K562 (cell line): ENCODE results near the gene LLGL2. TPM values are rescaled to one million over a fixed set of nuclear protein-coding genes. Genes with fewer than 3 reads are reported as not detected.

ENCODE experiments used
- ATAC-seq: fragments of 200-7000 bp; cut with Tn5 transposase; 3 replicates; pipeline ENCODE4 v1.9.1; 2020; ENCODE audit warnings: moderate library complexity
- BruUV-seq: library from RNA; stranded (reverse); fragments of 400-500 nt; replicated peaks from 2 replicates; lab custom pipeline; 2021; lab: Mats Ljungman, UMichigan
- CTCF ChIA-PET: fragments of 300-600 bp; formaldehyde crosslinking; extraction: SDS; loops from one replicate; lab custom pipeline; 2021; ENCODE audit warnings: low intra/inter-chr PET ratio; lab: Yijun Ruan, JAX
- POLR2A ChIA-PET: fragments of 300-600, 350-650 bp; sonication (Branson Sonifier 250); formaldehyde crosslinking; extraction: SDS; loops from one replicate; lab custom pipeline; 2021; ENCODE audit warnings: antibody characterized with exemption, inconsistent platforms; lab: Yijun Ruan, JAX
- DNase-seq, 4 experiments: peaks; one replicate each; pipeline versions ENCODE4 v3.0.0 to v3.0.0-alpha.2; 2011 to 2018; ENCODE audit warnings: low spot score in 3 of 4, mixed read lengths in 3 of 4; ENCODE audit errors: extremely low read depth in 1 of 4
- FAIRE-seq: peaks from 2 replicates; lab custom pipeline; 2011; peaks lifted over from hg19 to GRCh38; lab: Jason Lieb, UNC
- H2AFZ ChIP-seq: 2 replicates; pipeline ENCODE4 v1.6.0; 2011; ENCODE audit warnings: low read depth, low read length, control low read depth, inconsistent platforms
- H3K27ac ChIP-seq: fragments of 200-600 bp; 3 replicates; pipeline ENCODE4 v1.8.0; 2011; ENCODE audit warnings: low read depth, mild to moderate bottlenecking, control low read depth, inconsistent platforms, low read length, moderate library complexity, mixed read lengths; ENCODE audit errors: extremely low read depth
- H3K27me3 ChIP-seq, 2 experiments: fragments of 300-600 bp in 1 of 2; 2 replicates in 1 of 2; 3 replicates in 1 of 2; pipeline versions ENCODE4 v1.6.0 to v1.8.0; 2011; ENCODE audit warnings: inconsistent platforms in 2 of 2, low read length in 2 of 2, mild to moderate bottlenecking in 1 of 2, mixed read lengths in 1 of 2, moderate library complexity in 1 of 2; ENCODE audit not compliant: control insufficient read depth in 2 of 2, insufficient read depth in 2 of 2
- H3K36me3 ChIP-seq: fragments of 300-600 bp; 3 replicates; pipeline ENCODE4 v1.8.0; 2011; ENCODE audit warnings: mild to moderate bottlenecking, low read length, inconsistent platforms; ENCODE audit not compliant: control insufficient read depth, insufficient read depth
- H3K4me1 ChIP-seq, 2 experiments: fragments of 200-600 bp in 1 of 2; replicated peaks in 1 of 2; 2 replicates in 1 of 2; 3 replicates in 1 of 2; pipeline versions ENCODE4 v1.5.1 to v1.8.0; 2011; ENCODE audit warnings: inconsistent platforms in 2 of 2, low read length in 2 of 2, mild to moderate bottlenecking in 1 of 2, mixed read lengths in 1 of 2, moderate library complexity in 1 of 2; ENCODE audit not compliant: control insufficient read depth in 2 of 2, insufficient read depth in 2 of 2
- H3K4me2 ChIP-seq: 2 replicates; pipeline ENCODE4 v1.6.1; 2011; ENCODE audit warnings: low read length, control low read depth, inconsistent platforms, mixed read lengths; ENCODE audit not compliant: insufficient read depth
- H3K4me3 ChIP-seq: fragments of 200-600 bp; sonication (generic), shearing (Covaris generic); 2 replicates; pipeline ENCODE4 v1.5.1; 2016; ENCODE audit warnings: control low read depth, inconsistent platforms
- H3K79me2 ChIP-seq: fragments of 200-600 bp; 3 replicates; pipeline ENCODE4 v1.8.0; 2011; ENCODE audit warnings: low read length, inconsistent platforms; ENCODE audit not compliant: control insufficient read depth, insufficient read depth
- H3K9ac ChIP-seq, 2 experiments: 2 replicates each; pipeline versions ENCODE4 v1.6.0 to v1.6.1; 2011; ENCODE audit warnings: low read depth in 2 of 2, low read length in 2 of 2, control low read depth in 1 of 2, inconsistent platforms in 1 of 2, mild to moderate bottlenecking in 1 of 2, mixed read lengths in 1 of 2; ENCODE audit not compliant: insufficient read depth in 1 of 2
- H3K9me1 ChIP-seq: one replicate; pipeline ENCODE4 v1.6.0; 2011; ENCODE audit warnings: inconsistent platforms, mild to moderate bottlenecking, low read length, moderate library complexity; ENCODE audit not compliant: control insufficient read depth, insufficient read depth
- H3K9me3 ChIP-seq: replicated peaks from 2 replicates; pipeline ENCODE4 v1.5.1; 2011; ENCODE audit warnings: low read depth, low read length, inconsistent platforms; ENCODE audit not compliant: control insufficient read depth, insufficient read depth
- H4K20me1 ChIP-seq: replicated peaks from 2 replicates; pipeline ENCODE4 v1.6.1; 2011; ENCODE audit warnings: low read length, inconsistent platforms, mixed read lengths; ENCODE audit not compliant: control insufficient read depth, insufficient read depth
- BRF2 ChIP-seq: IDR thresholded peaks from 3 replicates; pipeline ENCODE4 v1.6.1; 2011; ENCODE audit warnings: borderline replicate concordance, mild to moderate bottlenecking; ENCODE audit not compliant: insufficient read length, insufficient read depth
- CC2D1A ChIP-seq: fragments of 450-650 bp; IDR thresholded peaks from 2 replicates; pipeline ENCODE4 v1.6.1; 2017; ENCODE audit warnings: mild to moderate bottlenecking
- ELK1 ChIP-seq: sonication (generic); formaldehyde crosslinking; IDR thresholded peaks from 2 replicates; pipeline ENCODE4 v1.8.1; 2022; ENCODE audit warnings: missing genetic modification reagents
- HNRNPK ChIP-seq: fragments of 200-400 bp; formaldehyde crosslinking; IDR thresholded peaks from one replicate; pipeline ENCODE4 v1.6.1; 2018; ENCODE audit warnings: mild to moderate bottlenecking, low read depth, low read length; ENCODE audit not compliant: poor library complexity, severe bottlenecking
- HOXB6 ChIP-seq: fragments of 250-450 bp; sonication (Bioruptor Pico); IDR thresholded peaks from 2 replicates; pipeline ENCODE4 v1.5.1; 2022; ENCODE audit warnings: mild to moderate bottlenecking, borderline replicate concordance
- MAFG ChIP-seq: fragments of 450-650 bp; conservative IDR thresholded peaks from 2 replicates; pipeline ENCODE4 v1.6.1; 2016; ENCODE audit warnings: missing genetic modification characterization, missing compliant biosample characterization
- RERE ChIP-seq: sonication (generic); formaldehyde crosslinking; IDR thresholded peaks from 2 replicates; pipeline ENCODE4 v1.8.0; 2023; ENCODE audit warnings: missing genetic modification reagents, mild to moderate bottlenecking, borderline replicate concordance
- SMAD3 ChIP-seq: fragments of 450-650 bp; formaldehyde crosslinking; conservative IDR thresholded peaks from 2 replicates; pipeline ENCODE4 v1.4.0; 2020; ENCODE audit warnings: mild to moderate bottlenecking
- SP1 ChIP-seq: sonication (generic); formaldehyde crosslinking; IDR thresholded peaks from 2 replicates; pipeline ENCODE4 v1.8.1; 2022; ENCODE audit warnings: mild to moderate bottlenecking, missing genetic modification reagents
- STAT5B ChIP-seq: fragments of 250-450 bp; sonication (Bioruptor Pico); IDR thresholded peaks from 2 replicates; pipeline ENCODE4 v1.8.0; 2021; ENCODE audit warnings: mild to moderate bottlenecking, inconsistent platforms
- ZBTB5 ChIP-seq: fragments of 450-650 bp; IDR thresholded peaks from 2 replicates; pipeline ENCODE4 v1.6.1; 2017; ENCODE audit warnings: antibody characterized with exemption
- ZNF445 ChIP-seq: fragments of 250-450 bp; sonication (Bioruptor Pico); IDR thresholded peaks from 2 replicates; pipeline ENCODE4 v1.4.0; 2020; ENCODE audit warnings: low read depth, mild to moderate bottlenecking, moderate library complexity
- ZNF583 ChIP-seq: fragments of 250-450 bp; sonication (Bioruptor Pico); IDR thresholded peaks from 2 replicates; pipeline ENCODE4 v1.4.0; 2020
- WGBS: fragments of 100-300 bp; shearing (Covaris generic); methylation state at CpG from one replicate; pipeline ENCODE4 v1.1.6; 2016; ENCODE audit warnings: low coverage, mixed read lengths; ENCODE audit not compliant: insufficient coverage; ENCODE audit errors: missing lambda C conversion rate; 5-methylcytosine and 5-hydroxymethylcytosine counted together
- in situ Hi-C: fragments of 300-500 bp; cut with MboI; formaldehyde crosslinking; loops from 4 replicates; pipeline ENCODE4 v1.15.0; 2018; ENCODE audit warnings: inconsistent platforms, mixed read lengths
- intact Hi-C: fragments of 100-400 bp; cut with micrococcal nuclease; formaldehyde crosslinking; loops from 2 replicates; pipeline ENCODE4 v1.14.2; 2022
- polyA plus RNA-seq, 8 experiments: library from polyadenylated mRNA; depleted of rRNA in 4 of 8; stranded (reverse) in 5 of 8; unstranded in 3 of 8; fragments of >200 nt; fragmentation: Nextera tagmentation in 2 of 8; fragmentation: Illumina TruSeq in 1 of 8; extraction: Ambion mirVana in 2 of 8; extraction: Trizol in 1 of 8; gene quantifications; 2 replicates each; pipeline versions ENCODE4 v1.2.1 to v1.2.3, GENCODE V29; 2011 to 2014; ENCODE audit warnings: inconsistent platforms in 1 of 8, missing spikeins in 1 of 8
- total RNA-seq, 7 experiments: library from RNA; depleted of rRNA in 6 of 7; stranded (reverse); fragments of >200 nt in 6 of 7; fragmentation: Illumina TruSeq in 2 of 7; extraction: Trizol in 2 of 7; gene quantifications; 2 replicates each; pipeline versions ENCODE4 v1.2.1 to v1.2.3, GENCODE V29; 2011 to 2021; ENCODE audit warnings: low replicate concordance in 1 of 7

Gene LLGL2
- total and polyA plus RNA-seq, 9 of the 15 experiments (the other 6 are each of a cell fraction or from before 2014, with no cell fraction given), result 0.32 to 24.4 (median 10.2) TPM

- BruUV-seq, result no TSS peak
- Histone ChIP-seq H3K27ac (no peak overlapping the region), H3K9ac (no peak overlapping the region; a peak in 2 of 4 replicates), H3K4me3 (no peak overlapping the region), H3K36me3 (peaks cover 49% of the 10 kb centered on the region; the same call in 2 of the 3 replicates), H2AFZ (no peak overlapping the region), H4K20me1 (no peaks in the 10 kb centered on the region), H3K4me1 (peaks cover 0 to 30% of the 10 kb centered on the region in 2 experiments; a peak in 2 of 5 replicates), H3K27me3 (no peaks in the 10 kb centered on the region), H3K9me1 (peaks cover 3% of the 10 kb centered on the region), H3K9me3 (no peaks in the 10 kb centered on the region), H3K79me2 (no peaks in the 10 kb centered on the region), H3K4me2 (no peak overlapping the region)
- in situ Hi-C loops (no loop called here), intact Hi-C loops (no loop called here)
- no peak for FAIRE-seq
- 69% methylated on average over 14 of the region's 14 CpGs for WGBS
- no peak for DNase-seq
- CTCF ChIA-PET, result no interaction called here
- POLR2A ChIA-PET, result interaction anchor here (0.7 to 1.5 kb wide), 2 partner anchors 8 to 12 kb away, joined by 4 to 7 read pairs; no protein-coding TSS in a partner anchor
- ATAC-seq, result no peak
- TF ChIP-seq ZNF445 (CRISPR knock-in tag), result no peak
- TF ChIP-seq SP1 (CRISPR knock-in tag), result no peak
- TF ChIP-seq STAT5B, result no peak
- no peak for TF ChIP-seq ZBTB5
- TF ChIP-seq ELK1, result no peak
- TF ChIP-seq ZNF583 (CRISPR knock-in tag), result no peak
- no peak for TF ChIP-seq CC2D1A
- TF ChIP-seq SMAD3 (CRISPR knock-in tag), result no peak
- TF ChIP-seq HNRNPK, result no peak
- TF ChIP-seq BRF2, result no peak
- TF ChIP-seq RERE (CRISPR knock-in tag), result no peak
- TF ChIP-seq HOXB6 (CRISPR knock-in tag), result no peak
- no peak for TF ChIP-seq MAFG (tag)
Observed at GRCh38 chr17:75494326-75494877, 31.1 kb upstream of the LLGL2 start.
